Activated CD4-positive, alpha-beta T cell treated with anti-CD3 and anti-CD28 coated beads, Interleukin-2, amount 10 ng/mL, durations not matched to agents 7 days and 5 days (primary cell): Measurements from ENCODE around the gene ZFP30. TPM values are rescaled to one million over a fixed set of nuclear protein-coding genes. Genes with fewer than 3 reads are reported as not detected.
"Not testable (repeated sequence)": the region's sequence is repeated elsewhere in the genome, so short reads cannot be mapped to it uniquely, and the experiment has no call there.

Experiments used
- CTCF ChIA-PET: fragments of 350-600 bp; sonication (Branson Sonifier 250); formaldehyde crosslinking; loops from one replicate; lab custom pipeline; 2021; ENCODE audit warnings: antibody characterized with exemption; lab: Charles Lee
- POLR2A ChIA-PET: fragments of 350-600 bp; sonication (Branson Sonifier 250); formaldehyde crosslinking; loops from one replicate; lab custom pipeline; 2021; ENCODE audit warnings: antibody characterized with exemption; lab: Charles Lee
- DNase-seq: peaks from one replicate; pipeline ENCODE4 v3.0.0-alpha.2; 2020
- H3K27ac Mint-ChIP-seq: one replicate; pipeline ENCODE4 v1.8.0; 2021; ENCODE audit warnings: mild to moderate bottlenecking, moderate library complexity, mixed read lengths
- H3K27me3 Mint-ChIP-seq: one replicate; pipeline ENCODE4 v1.8.0; 2021; ENCODE audit warnings: mixed read lengths
- H3K36me3 Mint-ChIP-seq: one replicate; pipeline ENCODE4 v1.8.0; 2021; ENCODE audit warnings: low read depth, mixed read lengths
- H3K4me1 Mint-ChIP-seq: one replicate; pipeline ENCODE4 v1.8.0; 2021; ENCODE audit warnings: mixed read lengths
- H3K4me3 Mint-ChIP-seq: one replicate; pipeline ENCODE4 v1.8.0; 2021; ENCODE audit warnings: mild to moderate bottlenecking, moderate library complexity, mixed read lengths
- H3K9me3 Mint-ChIP-seq: one replicate; pipeline ENCODE4 v1.8.0; 2021; ENCODE audit warnings: mixed read lengths
- total RNA-seq, 2 experiments: library from RNA; stranded (reverse); gene quantifications; one replicate each; pipeline ENCODE4 v1.2.3, GENCODE V29; 2021

Gene ZFP30
- 10 to 100 TPM; 14.4 to 16.8 TPM for total RNA-seq

DNA sequence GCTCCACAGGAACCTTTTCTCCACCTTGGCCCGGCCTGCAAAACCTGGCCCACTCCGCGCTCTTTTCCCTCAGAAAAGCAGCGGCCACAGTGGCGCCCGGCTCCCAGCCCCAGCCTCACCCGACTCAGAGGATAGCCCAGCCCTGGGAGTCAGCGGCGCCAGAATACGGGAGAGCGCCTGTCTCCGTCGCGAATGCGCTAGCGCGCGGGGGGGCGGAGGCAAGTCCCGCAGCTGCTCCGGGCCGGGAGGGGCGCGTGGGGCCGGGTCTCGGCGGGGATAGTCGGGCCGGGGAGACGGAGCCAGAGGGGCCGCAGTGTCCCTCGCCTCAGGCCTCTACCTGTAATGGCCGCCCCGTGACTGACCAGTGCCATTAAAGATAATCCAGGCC lies at the start of gene ZFP30:
Gene ZFP30, minus strand, starts transcription at position 165 of the 388 bp plus-strand sequence. CDS start 7,643 bp downstream, outside the sequence.
- H3K9me3 Mint-ChIP-seq, result peaks cover 20% of the 10 kb centered on the region
- peak within 1 kb of the TSS; percentile 97 for H3K27ac Mint-ChIP-seq
- H3K4me1 Mint-ChIP-seq, result peaks cover 29% of the 10 kb centered on the region
- DNase-seq, result peak; percentile 84
- peak within 1 kb of the TSS; percentile 91 for H3K4me3 Mint-ChIP-seq
- CTCF ChIA-PET, result no interaction called here
- H3K27me3 Mint-ChIP-seq, result no peaks in the 10 kb centered on the region
- peaks cover 35% of the 10 kb centered on the region for H3K36me3 Mint-ChIP-seq
- POLR2A ChIA-PET, result interaction anchor here (0.6 kb wide), 1 partner anchor 61 kb away, joined by 3 read pairs; no protein-coding TSS in a partner anchor

DNA sequence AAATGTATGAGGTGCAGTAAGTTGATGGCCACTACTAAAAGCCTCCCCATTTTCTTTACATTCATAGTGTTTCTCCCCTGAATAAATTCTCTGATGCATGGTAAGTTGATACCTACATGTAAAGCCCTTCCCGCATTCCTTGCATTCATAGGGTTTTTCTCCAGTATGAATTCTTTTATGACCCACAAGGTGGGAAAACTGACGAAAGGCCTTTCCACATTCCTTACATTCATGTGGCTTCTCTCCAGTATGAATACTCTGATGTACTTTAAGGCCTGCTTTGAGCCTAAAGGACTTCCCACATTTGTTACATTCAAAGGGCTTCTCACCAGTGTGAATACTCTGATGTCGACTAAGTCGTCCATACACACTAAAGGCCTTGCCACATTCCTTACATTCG lies 43.8 kb upstream of the ZFP30 start:
- Mint-ChIP-seq H3K27me3 (no peaks in the 10 kb centered on the region), H3K4me1 (no peaks in the 10 kb centered on the region), H3K27ac (no peak overlapping the region), H3K9me3 (peaks cover 54% of the 10 kb centered on the region), H3K4me3 (no peak overlapping the region), H3K36me3 (peaks cover 48% of the 10 kb centered on the region)
- no peak for DNase-seq
- CTCF ChIA-PET, result no interaction called here
- POLR2A ChIA-PET, result no interaction called here

DNA sequence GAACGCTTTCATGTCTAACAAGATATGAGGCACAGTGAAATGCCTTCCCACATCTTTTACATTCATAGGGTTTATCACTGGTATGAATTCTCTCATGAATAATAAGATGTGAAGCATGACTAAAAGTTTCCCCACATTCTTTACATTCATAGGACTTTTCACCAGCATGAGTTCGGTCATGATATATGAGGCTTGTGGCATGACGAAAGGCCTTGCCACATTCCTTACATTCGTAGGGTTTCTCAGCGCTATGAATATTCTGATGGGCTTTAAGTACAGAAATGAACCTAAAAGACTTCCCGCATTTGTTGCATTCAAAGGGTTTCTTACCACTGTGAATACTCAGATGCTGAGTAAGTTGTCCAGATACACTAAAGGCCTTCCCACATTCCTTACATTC lies 43.0 kb upstream of the ZFP30 start:
- Mint-ChIP-seq H3K36me3 (peaks cover 45% of the 10 kb centered on the region), H3K27ac (no peak overlapping the region), H3K27me3 (no peaks in the 10 kb centered on the region), H3K9me3 (peaks cover 53% of the 10 kb centered on the region), H3K4me1 (no peaks in the 10 kb centered on the region), H3K4me3 (no peak overlapping the region)
- no peak for DNase-seq
- POLR2A ChIA-PET, result no interaction called here
- CTCF ChIA-PET, result no interaction called here

DNA sequence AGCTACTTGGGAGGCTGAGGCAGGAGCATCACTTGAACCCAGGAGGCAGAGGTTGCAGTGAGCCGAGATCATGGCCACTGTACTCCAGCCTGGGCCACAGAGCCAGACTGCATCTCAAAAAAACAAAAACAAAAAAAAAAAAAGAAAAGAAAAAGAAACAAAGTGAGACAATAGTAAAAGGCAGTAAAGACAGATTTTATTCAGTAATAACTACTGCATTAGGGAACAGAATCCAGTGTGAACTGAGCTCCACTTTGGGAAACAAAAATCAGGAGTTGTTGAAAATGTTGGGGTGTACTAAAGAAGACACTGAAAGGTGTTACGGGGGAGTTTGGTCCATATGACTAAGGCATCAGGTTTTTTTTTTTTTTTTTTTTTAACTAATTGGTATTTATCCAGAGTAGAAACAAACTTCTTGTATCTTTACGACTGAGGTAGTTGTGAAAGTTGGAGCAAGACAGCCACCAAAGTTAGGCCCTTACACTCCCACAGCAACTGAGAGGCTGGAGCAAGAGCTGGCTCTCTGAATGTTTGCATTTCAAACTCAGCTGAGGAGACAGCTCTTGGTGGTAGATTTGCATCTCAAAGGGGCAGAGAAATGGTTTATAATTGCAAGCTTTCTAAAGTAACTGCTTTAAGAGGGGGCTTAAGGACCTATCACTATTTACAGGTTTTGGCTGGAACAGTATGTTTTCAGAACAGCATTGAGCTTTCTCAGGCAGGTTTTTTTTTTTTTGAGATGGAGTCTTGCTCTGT lies 40.1 kb upstream of the ZFP30 start:
- Mint-ChIP-seq H3K4me3 (no peak overlapping the region), H3K27ac (no peak overlapping the region), H3K9me3 (peaks cover 39% of the 10 kb centered on the region), H3K27me3 (no peaks in the 10 kb centered on the region), H3K36me3 (peaks cover 40% of the 10 kb centered on the region), H3K4me1 (peaks cover 10% of the 10 kb centered on the region)
- DNase-seq, result no peak
- ChIA-PET CTCF (interaction anchor here (0.5 to 0.6 kb wide), 2 partner anchors 132 to 948 kb away, joined by 4 read pairs; no protein-coding TSS in a partner anchor), POLR2A (interaction anchor here (0.7 kb wide), 1 partner anchor 44 kb away, joined by 4 read pairs; no protein-coding TSS in a partner anchor)

DNA sequence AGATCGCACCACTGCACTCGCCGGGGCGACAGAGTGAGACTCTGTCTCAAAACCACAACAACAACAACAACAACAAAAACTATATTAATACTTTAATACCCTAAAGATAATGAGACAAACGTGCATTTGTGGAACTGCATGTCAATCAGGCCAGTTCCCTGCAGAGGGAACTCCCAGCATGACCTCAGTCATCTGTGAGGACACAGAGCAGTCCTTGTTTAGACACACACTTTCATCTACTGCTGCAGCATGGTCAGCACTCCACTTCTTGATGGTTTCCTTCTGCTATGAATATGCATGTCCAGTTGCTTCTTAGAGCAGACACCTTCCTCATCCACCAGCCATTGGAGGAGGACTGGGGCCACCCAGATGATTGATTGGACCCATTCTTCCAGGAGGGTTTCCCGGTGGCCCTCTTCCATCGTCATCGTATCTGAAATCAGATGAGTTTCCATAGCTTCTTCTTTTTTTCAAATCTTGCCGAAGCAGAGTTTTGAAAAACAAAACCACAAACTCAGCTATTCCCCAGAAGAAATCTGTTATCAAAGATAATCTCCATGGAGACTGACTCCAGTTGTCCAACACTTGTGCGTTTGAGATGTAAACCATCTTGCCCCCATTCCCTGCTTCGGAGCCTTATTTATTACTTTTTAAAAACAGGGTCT lies 37.8 kb upstream of the ZFP30 start:
- Mint-ChIP-seq H3K9me3 (peaks cover 23% of the 10 kb centered on the region), H3K27ac (no peak overlapping the region), H3K4me1 (peaks cover 10% of the 10 kb centered on the region), H3K36me3 (peaks cover 21% of the 10 kb centered on the region), H3K27me3 (no peaks in the 10 kb centered on the region), H3K4me3 (no peak overlapping the region)
- CTCF ChIA-PET, result no interaction called here
- POLR2A ChIA-PET, result no interaction called here
- DNase-seq, result no peak

DNA sequence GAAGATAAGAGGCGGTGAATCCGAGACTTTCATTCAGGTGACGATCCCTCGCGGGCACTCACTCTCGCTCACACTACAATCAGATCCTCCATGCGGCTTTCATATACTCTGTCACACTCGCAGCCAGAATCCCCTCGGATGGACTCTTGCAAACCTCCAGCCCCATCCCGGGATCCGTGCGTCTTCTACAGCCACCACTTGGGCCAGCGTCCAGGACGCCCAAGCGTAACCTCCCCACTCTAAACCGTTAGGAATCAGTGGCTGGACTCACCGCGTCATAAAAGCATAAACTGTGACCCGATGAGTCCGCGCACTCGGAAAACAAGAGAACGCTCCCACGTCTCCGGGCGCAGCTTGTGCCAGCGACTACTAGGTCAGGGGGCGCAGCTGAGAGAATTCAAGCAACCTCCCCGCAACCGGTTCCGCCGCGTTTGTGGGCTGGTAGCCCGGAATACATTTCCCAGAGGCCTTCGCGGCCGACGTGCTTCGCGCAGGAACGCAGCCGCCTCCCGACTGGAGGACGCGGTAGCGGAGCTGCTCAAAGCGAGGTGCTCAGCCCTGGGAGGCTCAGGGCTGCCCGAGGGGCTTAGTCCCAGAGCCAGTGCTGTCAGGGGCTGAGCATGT lies 36.7 kb upstream of the ZFP30 start:
- Mint-ChIP-seq H3K27ac (peak overlapping the region; percentile 94), H3K9me3 (peaks cover 16% of the 10 kb centered on the region), H3K27me3 (no peaks in the 10 kb centered on the region), H3K36me3 (peaks cover 16% of the 10 kb centered on the region), H3K4me3 (peak overlapping the region; percentile 86), H3K4me1 (peaks cover 10% of the 10 kb centered on the region)
- ChIA-PET POLR2A (no interaction called here), CTCF (no interaction called here)
- peak; percentile 84 for DNase-seq

DNA sequence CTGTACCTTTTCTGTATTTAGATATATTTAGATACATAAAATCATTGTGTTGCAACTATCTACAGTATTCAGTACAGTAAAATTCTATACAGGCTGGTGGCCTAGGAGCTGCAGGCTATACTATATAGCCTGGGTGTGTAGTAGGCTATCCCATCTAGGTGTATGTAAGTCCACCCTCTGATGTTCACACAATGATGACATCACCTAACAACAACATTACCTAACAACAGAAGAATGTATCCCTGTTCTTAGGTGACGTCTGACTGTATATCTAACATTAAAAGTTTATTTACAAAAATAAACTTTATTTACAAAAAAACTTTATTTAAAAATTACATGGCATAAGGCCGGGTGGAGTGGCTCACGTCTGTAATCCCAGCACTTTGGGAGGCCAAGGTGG lies 28.3 kb upstream of the ZFP30 start:
- CTCF ChIA-PET, result no interaction called here
- Mint-ChIP-seq H3K27ac (no peak overlapping the region), H3K27me3 (no peaks in the 10 kb centered on the region)

DNA sequence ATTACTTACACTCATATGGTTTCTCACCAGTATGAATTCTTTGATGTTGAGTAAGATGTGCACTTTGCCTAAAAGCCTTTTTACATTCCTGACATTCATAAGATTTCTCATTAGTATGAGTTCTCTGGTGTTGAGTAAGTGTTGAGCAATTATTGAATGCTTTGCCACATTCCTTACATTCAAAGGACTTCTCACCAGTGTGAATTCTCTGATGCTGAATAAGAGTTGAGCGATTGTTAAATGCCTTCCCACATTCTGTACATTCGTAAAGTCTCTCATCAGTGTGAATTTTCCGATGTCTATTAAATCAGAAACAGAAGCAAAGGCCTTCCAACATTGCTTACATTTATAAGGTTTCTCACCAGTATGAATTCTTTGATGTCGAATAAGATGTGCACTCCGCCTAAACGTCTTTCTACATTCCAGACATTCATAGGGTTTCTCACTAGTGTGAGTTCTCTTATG lies 14.2 kb upstream of the ZFP30 start:
- ChIA-PET CTCF (interaction anchor here (0.6 kb wide), 1 partner anchor 109 kb away, joined by 5 read pairs; no protein-coding TSS in a partner anchor), POLR2A (no interaction called here)
- Mint-ChIP-seq H3K27me3 (no peaks in the 10 kb centered on the region), H3K36me3 (peaks cover 3% of the 10 kb centered on the region), H3K4me1 (no peaks in the 10 kb centered on the region), H3K4me3 (no peak overlapping the region), H3K27ac (no peak overlapping the region), H3K9me3 (peaks cover 42% of the 10 kb centered on the region)
- no peak for DNase-seq

More for the DNA sequence above, 28.3 kb upstream of the ZFP30 start:
- Mint-ChIP-seq H3K4me1 (no peaks in the 10 kb centered on the region), H3K9me3 (peaks cover 32% of the 10 kb centered on the region), H3K4me3 (no peak overlapping the region), H3K36me3 (peaks cover 3% of the 10 kb centered on the region)
- POLR2A ChIA-PET, result no interaction called here
- no peak for DNase-seq

DNA sequence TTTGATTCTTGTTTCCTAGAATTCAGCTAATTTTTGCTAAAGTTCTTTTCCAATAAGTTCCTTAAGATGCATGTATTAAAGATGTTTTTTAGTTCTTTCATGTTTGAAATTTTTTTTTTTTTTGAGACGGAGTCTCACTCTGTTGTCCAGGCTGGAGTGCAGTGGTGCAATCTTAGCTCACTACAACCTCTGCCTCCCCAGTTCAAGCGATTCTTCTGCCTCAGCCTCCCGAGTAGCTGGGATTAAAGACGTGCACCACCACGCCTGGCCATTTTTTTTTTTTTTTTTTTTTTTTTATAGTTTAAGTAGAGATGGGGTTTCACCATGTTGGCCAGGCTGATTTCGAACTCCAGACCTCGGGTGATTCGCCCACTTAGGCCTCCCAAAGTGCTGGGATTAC lies 1.9 kb upstream of the ZFP30 start:
- peaks cover 30% of the 10 kb centered on the region for H3K9me3 Mint-ChIP-seq
- CTCF ChIA-PET, result interaction anchor here (1.3 kb wide), 1 partner anchor 10 kb away, joined by 3 read pairs; no protein-coding TSS in a partner anchor
- H3K27ac Mint-ChIP-seq, DNase-seq, H3K27me3 Mint-ChIP-seq, POLR2A ChIA-PET: not testable (repeated sequence)
- peaks cover 29% of the 10 kb centered on the region for H3K4me1 Mint-ChIP-seq
- peaks cover 21% of the 10 kb centered on the region for H3K36me3 Mint-ChIP-seq
- peak overlapping the region; percentile 91 for H3K4me3 Mint-ChIP-seq

DNA sequence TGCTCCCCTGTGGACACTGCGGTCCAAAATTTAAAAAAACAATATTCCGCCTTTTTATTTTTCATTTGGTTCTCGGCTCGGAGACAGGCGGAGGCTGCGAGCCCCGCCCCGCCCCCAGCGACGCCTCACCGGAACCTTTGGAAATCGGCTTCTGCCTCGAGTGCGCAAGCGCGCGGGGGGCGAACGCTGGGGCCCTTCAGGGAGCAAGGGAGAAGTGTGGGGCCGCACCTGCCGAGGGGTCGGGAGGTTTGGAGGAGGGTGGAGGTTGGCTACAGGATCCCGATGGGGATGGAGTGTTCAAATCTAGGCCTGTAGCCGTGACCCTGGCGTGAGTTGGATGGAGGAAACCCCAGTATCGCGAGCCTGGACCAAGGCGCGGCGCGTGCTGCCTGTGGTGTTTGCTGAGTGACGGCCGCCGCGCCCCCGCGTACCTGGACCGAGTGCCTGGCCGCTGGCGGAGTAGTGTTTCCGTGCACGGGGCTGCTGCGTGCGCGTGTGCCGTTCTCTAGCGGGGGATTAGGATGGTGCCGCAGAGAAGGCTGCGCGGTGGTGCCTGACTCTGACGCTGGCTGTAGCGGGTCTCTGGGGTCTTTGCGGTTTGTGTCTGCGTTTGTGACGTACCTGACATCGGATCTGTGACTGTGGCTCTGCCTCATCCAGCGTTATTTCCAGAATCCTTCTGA lies 565 bp upstream of the ZFP30 start:
- peak overlapping the region; percentile 97 for H3K27ac Mint-ChIP-seq
- peak; percentile 87 for DNase-seq
- peaks cover 30% of the 10 kb centered on the region for H3K36me3 Mint-ChIP-seq
- POLR2A ChIA-PET, result no interaction called here
- peaks cover 23% of the 10 kb centered on the region for H3K9me3 Mint-ChIP-seq
- peak overlapping the region; percentile 91 for H3K4me3 Mint-ChIP-seq
- no peaks in the 10 kb centered on the region for H3K27me3 Mint-ChIP-seq
- H3K4me1 Mint-ChIP-seq, result peaks cover 29% of the 10 kb centered on the region
- CTCF ChIA-PET, result no interaction called here

DNA sequence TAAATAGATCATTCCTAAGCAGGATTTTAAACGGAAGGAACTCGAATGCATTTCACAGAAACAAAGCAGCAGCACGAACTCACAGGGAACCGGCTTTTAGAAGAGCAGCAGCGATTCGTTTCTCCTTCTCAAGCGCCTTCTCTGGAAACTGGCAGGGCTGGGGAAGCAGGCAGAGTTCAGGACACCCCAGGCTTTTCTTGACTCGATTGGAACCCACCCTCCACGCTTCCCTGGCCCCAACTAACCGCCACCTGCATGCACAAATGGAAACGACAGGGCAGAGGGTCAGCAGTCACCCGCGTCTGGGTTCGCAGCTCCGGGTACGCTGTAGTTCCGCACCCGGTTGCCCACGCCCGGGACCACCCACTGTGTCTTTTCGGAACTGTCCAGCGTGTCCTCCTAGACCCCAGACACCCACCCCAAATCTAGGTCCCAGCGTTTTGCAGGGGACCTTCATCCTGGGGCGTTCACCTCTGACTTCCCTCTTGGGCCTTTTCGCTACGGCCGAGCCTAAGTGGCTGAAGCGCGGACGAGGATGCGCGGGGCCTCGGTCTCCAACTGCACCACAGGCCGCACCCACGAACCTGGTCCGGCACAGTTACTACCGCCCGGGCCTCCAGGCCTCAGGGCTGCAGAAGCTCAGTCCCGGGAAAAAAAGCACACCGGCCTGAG lies 500 bp downstream of the ZFP30 start:
- peaks cover 39% of the 10 kb centered on the region for H3K36me3 Mint-ChIP-seq
- H3K9me3 Mint-ChIP-seq, result peaks cover 21% of the 10 kb centered on the region
- DNase-seq, result peak; percentile 33
- peak overlapping the region; percentile 97 for H3K27ac Mint-ChIP-seq
- ChIA-PET POLR2A (interaction anchor here (0.6 kb wide), 1 partner anchor 61 kb away, joined by 3 read pairs; no protein-coding TSS in a partner anchor), CTCF (no interaction called here)
- peak overlapping the region; percentile 91 for H3K4me3 Mint-ChIP-seq
- peaks cover 29% of the 10 kb centered on the region for H3K4me1 Mint-ChIP-seq
- H3K27me3 Mint-ChIP-seq, result no peaks in the 10 kb centered on the region

DNA sequence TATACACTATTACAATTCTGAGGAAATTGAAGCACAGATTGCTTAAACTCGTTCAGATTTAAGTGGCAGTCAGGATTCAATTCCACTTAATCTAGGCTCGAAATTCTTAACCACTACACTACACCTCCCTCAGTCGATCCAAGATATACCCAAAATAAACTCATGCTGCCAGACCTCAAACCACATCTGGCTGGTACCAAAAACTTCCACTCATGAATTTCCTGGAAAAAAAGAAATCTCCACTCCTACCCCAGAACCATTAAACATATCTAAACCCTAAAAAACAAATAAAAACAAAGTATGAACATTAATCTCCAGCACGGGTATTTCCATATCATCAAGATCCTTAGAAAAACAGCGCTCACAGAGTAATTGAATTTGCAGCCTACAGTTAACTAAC lies 1.1 kb downstream of the ZFP30 start:
- Mint-ChIP-seq H3K4me3 (peak overlapping the region; percentile 91), H3K27me3 (no peaks in the 10 kb centered on the region), H3K27ac (peak overlapping the region; percentile 97), H3K9me3 (peaks cover 21% of the 10 kb centered on the region), H3K4me1 (peaks cover 29% of the 10 kb centered on the region), H3K36me3 (peaks cover 46% of the 10 kb centered on the region)
- CTCF ChIA-PET, result no interaction called here
- DNase-seq, result no peak
- POLR2A ChIA-PET, result interaction anchor here (0.7 kb wide), 1 partner anchor 455 kb away, joined by 3 read pairs; no protein-coding TSS in a partner anchor
